ENCODE data around the gene GAREM1.

GRCh38 chr18:32310774-32311173, 159.9 kb downstream of the GAREM1 start:
- TF ChIP-seq CTCF (IDR thresholded peaks at IDR 0.05) = no peak
- no peak for TF ChIP-seq POLR2A (IDR thresholded peaks at IDR 0.05)

All from Peyer's patch (tissue), 4 donors.